Epithelial cell of prostate (primary cell): Measurements from ENCODE around the gene PRIM2.
A peak's percentile ranks its signal among the peaks of the same experiment; 100 is the strongest.
"Not testable (repeated sequence)": the region's sequence is repeated elsewhere in the genome, so short reads cannot be mapped to it uniquely, and the experiment has no call there.

Experiments used
- DNase-seq: peaks from one replicate; pipeline ENCODE4 v3.0.0-alpha.2; 2011; ENCODE audit warnings: low read depth, low spot score
- H3K27ac ChIP-seq: fragments of 450-650 bp; 2 replicates; pipeline ENCODE4 v1.5.1; 2017; ENCODE audit warnings: mild to moderate bottlenecking

The PRIM2 gene

GRCh38 chr6:57488551-57488950 lies 171.1 kb downstream of the PRIM2 start:
- not testable (repeated sequence) for H3K27ac ChIP-seq, DNase-seq

GRCh38 chr6:57489887-57490286 lies 172.5 kb downstream of the PRIM2 start:
- H3K27ac ChIP-seq, DNase-seq: not testable (repeated sequence)

- not testable (repeated sequence) for DNase-seq, H3K27ac ChIP-seq
Measured at GRCh38 chr6:57491795-57492194, 174.4 kb downstream of the PRIM2 start.

- H3K27ac ChIP-seq, DNase-seq: not testable (repeated sequence)
Measured at GRCh38 chr6:57496251-57496650, 178.8 kb downstream of the PRIM2 start.

- not testable (repeated sequence) for DNase-seq, H3K27ac ChIP-seq
Measured at GRCh38 chr6:57500368-57501021, 183.1 kb downstream of the PRIM2 start.

GRCh38 chr6:57502387-57502786 lies 185.0 kb downstream of the PRIM2 start:
- not testable (repeated sequence) for DNase-seq, H3K27ac ChIP-seq

GRCh38 chr6:57505251-57505650 lies 187.8 kb downstream of the PRIM2 start:
- peak overlapping the region; percentile 44 for H3K27ac ChIP-seq
- DNase-seq: not testable (repeated sequence)

- H3K27ac ChIP-seq, DNase-seq: not testable (repeated sequence)
Measured at GRCh38 chr6:57510390-57510789, 193.0 kb downstream of the PRIM2 start.

GRCh38 chr6:57515171-57515570 lies 197.7 kb downstream of the PRIM2 start:
- H3K27ac ChIP-seq, DNase-seq: not testable (repeated sequence)

- DNase-seq: not testable (repeated sequence)
Measured at GRCh38 chr6:57515845-57516244, 198.4 kb downstream of the PRIM2 start.

GRCh38 chr6:57516776-57517175 lies 199.3 kb downstream of the PRIM2 start:
- H3K27ac ChIP-seq, DNase-seq: not testable (repeated sequence)

More at GRCh38 chr6:57515845-57516244, 198.4 kb downstream of the PRIM2 start:
- not testable (repeated sequence) for H3K27ac ChIP-seq

- not testable (repeated sequence) for DNase-seq, H3K27ac ChIP-seq
Measured at GRCh38 chr6:57519198-57519597, 201.8 kb downstream of the PRIM2 start.

- not testable (repeated sequence) for DNase-seq, H3K27ac ChIP-seq
Measured at GRCh38 chr6:57521085-57521484, 203.7 kb downstream of the PRIM2 start.

GRCh38 chr6:57523221-57523620 lies 205.8 kb downstream of the PRIM2 start:
- DNase-seq, H3K27ac ChIP-seq: not testable (repeated sequence)

GRCh38 chr6:57529755-57530154 lies 212.3 kb downstream of the PRIM2 start:
- H3K27ac ChIP-seq, DNase-seq: not testable (repeated sequence)

- not testable (repeated sequence) for DNase-seq
Measured at GRCh38 chr6:57532660-57533059, 215.2 kb downstream of the PRIM2 start.

GRCh38 chr6:57535121-57535520 lies 217.7 kb downstream of the PRIM2 start:
- not testable (repeated sequence) for H3K27ac ChIP-seq, DNase-seq

More at GRCh38 chr6:57532660-57533059, 215.2 kb downstream of the PRIM2 start:
- not testable (repeated sequence) for H3K27ac ChIP-seq

GRCh38 chr6:57535994-57536393 lies 218.6 kb downstream of the PRIM2 start:
- H3K27ac ChIP-seq, DNase-seq: not testable (repeated sequence)

GRCh38 chr6:57537916-57538315 lies 220.5 kb downstream of the PRIM2 start:
- not testable (repeated sequence) for H3K27ac ChIP-seq, DNase-seq

GRCh38 chr6:57551961-57552360 lies 234.5 kb downstream of the PRIM2 start:
- not testable (repeated sequence) for H3K27ac ChIP-seq, DNase-seq

- not testable (repeated sequence) for DNase-seq, H3K27ac ChIP-seq
Measured at GRCh38 chr6:57557855-57558254, 240.4 kb downstream of the PRIM2 start.

- not testable (repeated sequence) for DNase-seq
Measured at GRCh38 chr6:57559170-57559569, 241.7 kb downstream of the PRIM2 start.

More at GRCh38 chr6:57559170-57559569, 241.7 kb downstream of the PRIM2 start:
- not testable (repeated sequence) for H3K27ac ChIP-seq
